ENCODE measurements around the gene MYO7B. TPM values are rescaled to one million over a fixed set of nuclear protein-coding genes. Genes with fewer than 3 reads are reported as not detected.

Gene MYO7B
- total and polyA plus RNA-seq, 9 of the 15 experiments (the other 6 are each of a cell fraction or from before 2014, with no cell fraction given) = 0.08 TPM; not detected in 8

DNA sequence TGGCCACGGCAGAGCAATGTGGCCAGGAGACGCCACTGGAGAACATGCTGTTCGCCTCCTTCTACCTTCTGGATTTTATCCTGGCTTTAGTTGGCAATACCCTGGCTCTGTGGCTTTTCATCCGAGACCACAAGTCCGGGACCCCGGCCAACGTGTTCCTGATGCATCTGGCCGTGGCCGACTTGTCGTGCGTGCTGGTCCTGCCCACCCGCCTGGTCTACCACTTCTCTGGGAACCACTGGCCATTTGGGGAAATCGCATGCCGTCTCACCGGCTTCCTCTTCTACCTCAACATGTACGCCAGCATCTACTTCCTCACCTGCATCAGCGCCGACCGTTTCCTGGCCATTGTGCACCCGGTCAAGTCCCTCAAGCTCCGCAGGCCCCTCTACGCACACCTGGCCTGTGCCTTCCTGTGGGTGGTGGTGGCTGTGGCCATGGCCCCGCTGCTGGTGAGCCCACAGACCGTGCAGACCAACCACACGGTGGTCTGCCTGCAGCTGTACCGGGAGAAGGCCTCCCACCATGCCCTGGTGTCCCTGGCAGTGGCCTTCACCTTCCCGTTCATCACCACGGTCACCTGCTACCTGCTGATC lies 115.4 kb downstream of the MYO7B start:
- no TSS peak for BruUV-seq (replicated peaks)
- Histone ChIP-seq H4K20me1 (replicated peaks; ENCODE audit: control insufficient read depth, insufficient read depth, low read length) (peaks cover 13% of the 10 kb centered on the region; the same call in 1 of the 2 replicates), H2AFZ (ENCODE audit: low read depth, low read length) (no peak overlapping the region), H3K4me3 (no peak overlapping the region), H3K4me1 (replicated peaks in 1 of 2; ENCODE audit: control insufficient read depth in 2 of 2, insufficient read depth in 2 of 2, low read length in 2 of 2) (peaks cover 0 to 41% of the 10 kb centered on the region in 2 experiments; a peak in 2 of 5 replicates), H3K36me3 (ENCODE audit: control insufficient read depth, insufficient read depth, low read length) (no peaks in the 10 kb centered on the region), H3K27ac (ENCODE audit: extremely low read depth, low read depth, low read length) (no peak overlapping the region), H3K27me3 (ENCODE audit: control insufficient read depth in 2 of 2, insufficient read depth in 2 of 2, low read length in 2 of 2) (peaks cover 53 to 85% of the 10 kb centered on the region in 2 experiments), H3K9me3 (replicated peaks; ENCODE audit: control insufficient read depth, insufficient read depth, low read depth, low read length) (no peaks in the 10 kb centered on the region), H3K9me1 (ENCODE audit: control insufficient read depth, insufficient read depth, low read length) (no peaks in the 10 kb centered on the region), H3K9ac (ENCODE audit: insufficient read depth in 1 of 2, low read depth in 2 of 2, low read length in 2 of 2) (no peak overlapping the region), H3K79me2 (ENCODE audit: control insufficient read depth, insufficient read depth, low read length) (no peaks in the 10 kb centered on the region), H3K4me2 (ENCODE audit: insufficient read depth, low read length) (no peak overlapping the region)
- POLR2A ChIA-PET = interaction anchor here (0.8 to 1.3 kb wide), 3 partner anchors 9 to 37 kb away, joined by 3 to 6 read pairs (median 3); no protein-coding TSS in a partner anchor
- in situ Hi-C loops (cut with MboI) = no loop called here
- TF ChIP-seq ZNF707 (CRISPR knock-in tag; conservative IDR thresholded peaks at IDR 0.05) (no peak), ESRRA (IDR thresholded peaks at IDR 0.05; ENCODE audit: borderline replicate concordance, low read depth) (no peak), ZNF143 (CRISPR knock-in tag; IDR thresholded peaks at IDR 0.05) (no peak), ZNF717 (CRISPR knock-in tag; IDR thresholded peaks at IDR 0.05) (no peak), ZNF175 (CRISPR knock-in tag; IDR thresholded peaks at IDR 0.05; ENCODE audit: low read depth) (no peak), CBFA2T2 (conservative IDR thresholded peaks at IDR 0.05) (no peak), HSF4 (CRISPR knock-in tag; IDR thresholded peaks at IDR 0.05; ENCODE audit: borderline replicate concordance) (no peak), FOXJ2 (tag; IDR thresholded peaks at IDR 0.05) (no peak), MEF2D (tag; conservative IDR thresholded peaks at IDR 0.05; ENCODE audit: low read depth) (no peak)
- TF ChIP-seq, protein P1, sequence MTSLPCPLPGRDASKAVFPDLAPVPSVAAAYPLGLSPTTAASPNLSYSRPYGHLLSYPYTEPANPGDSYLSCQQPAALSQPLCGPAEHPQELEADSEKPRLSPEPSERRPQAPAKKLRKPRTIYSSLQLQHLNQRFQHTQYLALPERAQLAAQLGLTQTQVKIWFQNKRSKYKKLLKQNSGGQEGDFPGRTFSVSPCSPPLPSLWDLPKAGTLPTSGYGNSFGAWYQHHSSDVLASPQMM (CRISPR knock-in tag; IDR thresholded peaks at IDR 0.05) = no peak
- TF ChIP-seq, protein P2, sequence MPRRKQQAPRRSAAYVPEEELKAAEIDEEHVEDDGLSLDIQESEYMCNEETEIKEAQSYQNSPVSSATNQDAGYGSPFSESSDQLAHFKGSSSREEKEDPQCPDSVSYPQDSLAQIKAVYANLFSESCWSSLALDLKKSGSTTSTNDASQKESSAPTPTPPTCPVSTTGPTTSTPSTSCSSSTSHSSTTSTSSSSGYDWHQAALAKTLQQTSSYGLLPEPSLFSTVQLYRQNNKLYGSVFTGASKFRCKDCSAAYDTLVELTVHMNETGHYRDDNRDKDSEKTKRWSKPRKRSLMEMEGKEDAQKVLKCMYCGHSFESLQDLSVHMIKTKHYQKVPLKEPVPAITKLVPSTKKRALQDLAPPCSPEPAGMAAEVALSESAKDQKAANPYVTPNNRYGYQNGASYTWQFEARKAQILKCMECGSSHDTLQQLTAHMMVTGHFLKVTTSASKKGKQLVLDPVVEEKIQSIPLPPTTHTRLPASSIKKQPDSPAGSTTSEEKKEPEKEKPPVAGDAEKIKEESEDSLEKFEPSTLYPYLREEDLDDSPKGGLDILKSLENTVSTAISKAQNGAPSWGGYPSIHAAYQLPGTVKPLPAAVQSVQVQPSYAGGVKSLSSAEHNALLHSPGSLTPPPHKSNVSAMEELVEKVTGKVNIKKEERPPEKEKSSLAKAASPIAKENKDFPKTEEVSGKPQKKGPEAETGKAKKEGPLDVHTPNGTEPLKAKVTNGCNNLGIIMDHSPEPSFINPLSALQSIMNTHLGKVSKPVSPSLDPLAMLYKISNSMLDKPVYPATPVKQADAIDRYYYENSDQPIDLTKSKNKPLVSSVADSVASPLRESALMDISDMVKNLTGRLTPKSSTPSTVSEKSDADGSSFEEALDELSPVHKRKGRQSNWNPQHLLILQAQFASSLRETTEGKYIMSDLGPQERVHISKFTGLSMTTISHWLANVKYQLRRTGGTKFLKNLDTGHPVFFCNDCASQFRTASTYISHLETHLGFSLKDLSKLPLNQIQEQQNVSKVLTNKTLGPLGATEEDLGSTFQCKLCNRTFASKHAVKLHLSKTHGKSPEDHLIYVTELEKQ (CRISPR knock-in tag; IDR thresholded peaks at IDR 0.05) = no peak
- CTCF ChIA-PET (ENCODE audit: low intra/inter-chr PET ratio) = no interaction called here
- ATAC-seq (no peak), DNase-seq (ENCODE audit: extremely low read depth in 1 of 4, low spot score in 3 of 4) (no peak), FAIRE-seq (no peak)
- intact Hi-C loops (cut with micrococcal nuclease) = no loop called here
- WGBS (ENCODE audit: insufficient coverage, low coverage, missing lambda C conversion rate) = 4% methylated on average over 24 of the region's 28 CpGs

Measured in K562 (cell line).